Uterus (tissue), 4 donors: ENCODE results near the gene TANC1. TPM values are rescaled to one million over a fixed set of nuclear protein-coding genes. Genes with fewer than 3 reads are reported as not detected.

Source experiments
- DNase-seq, 2 donors: peaks; one replicate each; pipeline ENCODE4 v3.0.0-alpha.2; 2019 to 2020
- H3K27ac ChIP-seq, 2 donors: fragments of 200-600 bp; sonication (generic); 1 replicate in 1 of 2; 2 replicates in 1 of 2; pipeline ENCODE4 v1.5.1; 2016 to 2018
- H3K27me3 ChIP-seq, 2 donors: fragments of 200-600 bp; sonication (generic); one replicate each; pipeline ENCODE4 v1.5.1; 2018 to 2019; ENCODE audit warnings: control low read depth in 1 of 2
- H3K36me3 ChIP-seq, 2 donors: fragments of 200-600 bp; sonication (generic); one replicate each; pipeline ENCODE4 v1.5.1; 2019; ENCODE audit warnings: control low read depth in 1 of 2
- H3K4me1 ChIP-seq, 2 donors: fragments of 200-600 bp; sonication (generic); one replicate each; pipeline ENCODE4 v1.5.1; 2018 to 2019; ENCODE audit warnings: control low read depth in 1 of 2
- H3K4me3 ChIP-seq, 2 donors: fragments of 200-600 bp; sonication (generic); 1 replicate in 1 of 2; 2 replicates in 1 of 2; pipeline ENCODE4 v1.5.1; 2018 to 2019; ENCODE audit warnings: mild to moderate bottlenecking in 1 of 2
- H3K9me3 ChIP-seq, 2 donors: fragments of 200-600 bp; sonication (generic); one replicate each; pipeline ENCODE4 v1.5.1; 2019; ENCODE audit warnings: control low read depth in 1 of 2
- POLR2A ChIP-seq, 2 donors: fragments of 450-650 bp; IDR thresholded peaks; one replicate each; pipeline ENCODE4 v1.6.1; 2016; ENCODE audit warnings: antibody characterized with exemption in 2 of 2, mild to moderate bottlenecking in 1 of 2, moderate library complexity in 1 of 2
- intact Hi-C: fragments of 100-400 bp; cut with DNase I; formaldehyde crosslinking; loops from one replicate; pipeline ENCODE4 v1.15.1; 2023; ENCODE audit warnings: low total_unique reads
- total RNA-seq, 4 donors: library from RNA; depleted of rRNA in 3 of 4; stranded (reverse); fragments of >200 nt in 3 of 4; gene quantifications; one replicate each; pipeline versions ENCODE4 v1.1.0 to v1.2.4, GENCODE V29; 2014 to 2023
- TF ChIP-seq, protein P1 (sequence below), 4 experiments: fragments of 200-600 bp in 2 of 4; fragments of 450-650 bp in 2 of 4; sonication (generic) in 2 of 4; IDR thresholded peaks; one replicate each; pipeline ENCODE4 v1.5.1; 2016 to 2019; ENCODE audit warnings: antibody characterized with exemption in 4 of 4, mild to moderate bottlenecking in 2 of 4, moderate library complexity in 1 of 4
- donor health status: DM: yes; HTN: yes; CAD: no.

TANC1 gene
- total RNA-seq, 4 donors from 2014 or later: 34.7 to 92.7 (median 67.4) TPM

DNA sequence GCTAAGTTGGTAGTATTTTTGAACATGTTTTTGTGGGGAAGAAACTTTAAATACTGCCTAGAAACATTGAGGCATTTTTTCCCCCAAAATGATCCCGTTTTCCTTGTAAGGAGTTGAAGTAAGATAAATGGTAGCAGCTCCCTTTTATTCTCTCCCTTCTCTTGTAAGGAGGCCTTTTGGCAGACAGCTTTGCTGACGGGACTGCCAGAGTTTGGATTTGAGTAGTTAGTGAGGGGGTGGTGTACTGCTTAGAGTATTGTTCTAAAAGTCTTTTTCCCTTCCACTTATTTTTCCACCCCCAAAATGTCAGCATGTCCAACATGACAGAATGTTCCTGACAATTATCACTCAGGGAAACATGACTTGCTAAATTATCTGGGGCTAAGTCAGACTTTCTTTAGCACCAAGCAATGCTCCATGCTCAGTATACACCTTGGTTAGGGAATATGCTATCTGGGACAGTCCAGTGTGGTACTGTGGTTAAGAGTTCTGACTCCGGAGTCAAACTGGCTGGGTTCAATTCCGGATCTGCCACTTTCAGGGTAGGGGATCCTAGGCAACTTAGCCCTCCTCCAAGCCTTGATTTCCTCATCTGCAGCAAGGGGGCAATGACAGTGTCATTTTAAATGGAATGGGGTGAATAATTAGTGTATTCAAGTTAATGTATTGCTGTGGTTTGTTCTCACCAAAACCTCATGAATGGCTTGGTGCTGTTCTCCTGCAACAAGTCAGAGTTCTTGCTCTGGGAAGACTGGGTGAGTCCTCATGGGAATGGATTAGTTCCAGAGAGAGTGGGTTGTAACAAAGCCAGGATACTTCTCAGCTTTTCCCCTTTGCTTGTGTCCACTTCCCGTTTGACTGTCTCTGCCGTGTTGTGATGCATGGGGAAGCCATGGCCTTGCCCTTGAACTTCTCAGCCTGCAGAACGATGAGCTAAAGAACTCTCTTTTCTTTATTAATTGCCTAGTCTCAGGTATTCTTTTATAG, 116.2 kb downstream of the TANC1 start:
- no peak for DNase-seq
- H3K27ac ChIP-seq: peak overlapping the region; percentile 59 to 62
- no peaks in the 10 kb centered on the region for H3K36me3 ChIP-seq
- H3K27me3 ChIP-seq: no peaks in the 10 kb centered on the region
- peaks cover 7 to 9% of the 10 kb centered on the region in 2 donors for H3K4me1 ChIP-seq
- intact Hi-C loops: no loop called here
- H3K9me3 ChIP-seq: no peaks in the 10 kb centered on the region
- no peak for TF ChIP-seq POLR2A (IDR thresholded peaks at IDR 0.05)
- TF ChIP-seq, protein P1, sequence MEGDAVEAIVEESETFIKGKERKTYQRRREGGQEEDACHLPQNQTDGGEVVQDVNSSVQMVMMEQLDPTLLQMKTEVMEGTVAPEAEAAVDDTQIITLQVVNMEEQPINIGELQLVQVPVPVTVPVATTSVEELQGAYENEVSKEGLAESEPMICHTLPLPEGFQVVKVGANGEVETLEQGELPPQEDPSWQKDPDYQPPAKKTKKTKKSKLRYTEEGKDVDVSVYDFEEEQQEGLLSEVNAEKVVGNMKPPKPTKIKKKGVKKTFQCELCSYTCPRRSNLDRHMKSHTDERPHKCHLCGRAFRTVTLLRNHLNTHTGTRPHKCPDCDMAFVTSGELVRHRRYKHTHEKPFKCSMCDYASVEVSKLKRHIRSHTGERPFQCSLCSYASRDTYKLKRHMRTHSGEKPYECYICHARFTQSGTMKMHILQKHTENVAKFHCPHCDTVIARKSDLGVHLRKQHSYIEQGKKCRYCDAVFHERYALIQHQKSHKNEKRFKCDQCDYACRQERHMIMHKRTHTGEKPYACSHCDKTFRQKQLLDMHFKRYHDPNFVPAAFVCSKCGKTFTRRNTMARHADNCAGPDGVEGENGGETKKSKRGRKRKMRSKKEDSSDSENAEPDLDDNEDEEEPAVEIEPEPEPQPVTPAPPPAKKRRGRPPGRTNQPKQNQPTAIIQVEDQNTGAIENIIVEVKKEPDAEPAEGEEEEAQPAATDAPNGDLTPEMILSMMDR (IDR thresholded peaks at IDR 0.05): no peak
- no peak overlapping the region for H3K4me3 ChIP-seq

DNA sequence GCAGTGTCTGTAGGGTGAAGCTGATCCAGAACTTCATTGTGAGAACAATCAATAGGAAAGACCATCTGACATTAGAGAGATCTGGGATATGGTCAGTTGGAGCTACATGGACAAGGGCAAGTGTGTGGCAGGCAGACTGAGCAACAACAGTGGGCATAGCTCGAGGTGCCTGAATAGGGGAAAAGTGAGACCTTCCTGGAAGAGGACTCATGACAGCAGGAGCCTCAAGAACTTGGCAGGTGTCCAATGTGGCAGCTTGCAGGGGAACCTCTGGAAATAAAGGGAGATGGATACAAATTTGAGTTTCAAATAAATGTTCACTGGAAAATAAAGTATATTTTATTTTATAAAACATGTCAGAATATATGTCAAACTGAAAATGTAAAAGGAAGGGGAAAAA, 117.9 kb downstream of the TANC1 start:
- DNase-seq: peak in 1 of 2 donors; percentile 42

DNA sequence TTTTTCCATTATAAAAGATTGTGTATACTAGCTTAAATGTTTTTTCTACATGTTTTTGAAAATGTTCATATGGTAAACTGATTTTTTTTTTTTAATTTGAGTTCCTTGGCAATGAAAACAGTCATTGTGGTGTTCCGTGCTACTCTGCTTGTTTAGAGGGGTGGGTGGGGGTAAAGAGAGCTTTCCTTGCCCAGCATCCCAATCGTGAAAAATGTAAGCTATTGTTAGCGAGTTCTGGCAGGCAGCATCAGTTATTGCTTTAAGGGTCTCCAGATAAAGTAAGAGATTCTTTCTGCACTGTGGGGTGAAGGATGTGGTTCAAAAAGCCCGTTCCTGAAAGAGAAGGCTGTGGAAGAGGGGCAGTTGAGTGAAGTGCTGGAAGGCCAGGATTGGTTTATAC, 118.4 kb downstream of the TANC1 start:
- no peak for TF ChIP-seq POLR2A (IDR thresholded peaks at IDR 0.05)
- TF ChIP-seq, protein P1 (IDR thresholded peaks at IDR 0.05): no peak
- Histone ChIP-seq H3K4me1 (peaks cover 16 to 19% of the 10 kb centered on the region in 2 donors), H3K36me3 (no peaks in the 10 kb centered on the region), H3K27me3 (no peaks in the 10 kb centered on the region), H3K9me3 (no peaks in the 10 kb centered on the region), H3K4me3 (no peak overlapping the region), H3K27ac (peak overlapping the region in 1 of 2 donors; percentile 94)
- intact Hi-C loops: no loop called here
- no peak for DNase-seq

More for the DNA sequence above, 117.9 kb downstream of the TANC1 start:
- Histone ChIP-seq H3K27me3 (no peaks in the 10 kb centered on the region), H3K9me3 (no peaks in the 10 kb centered on the region), H3K4me3 (no peak overlapping the region), H3K36me3 (no peaks in the 10 kb centered on the region), H3K4me1 (peaks cover 14 to 16% of the 10 kb centered on the region in 2 donors), H3K27ac (peak overlapping the region in 1 of 2 donors; percentile 94)
- no peak for TF ChIP-seq POLR2A (IDR thresholded peaks at IDR 0.05)
- TF ChIP-seq, protein P1 (IDR thresholded peaks at IDR 0.05): no peak
- intact Hi-C loops: no loop called here

DNA sequence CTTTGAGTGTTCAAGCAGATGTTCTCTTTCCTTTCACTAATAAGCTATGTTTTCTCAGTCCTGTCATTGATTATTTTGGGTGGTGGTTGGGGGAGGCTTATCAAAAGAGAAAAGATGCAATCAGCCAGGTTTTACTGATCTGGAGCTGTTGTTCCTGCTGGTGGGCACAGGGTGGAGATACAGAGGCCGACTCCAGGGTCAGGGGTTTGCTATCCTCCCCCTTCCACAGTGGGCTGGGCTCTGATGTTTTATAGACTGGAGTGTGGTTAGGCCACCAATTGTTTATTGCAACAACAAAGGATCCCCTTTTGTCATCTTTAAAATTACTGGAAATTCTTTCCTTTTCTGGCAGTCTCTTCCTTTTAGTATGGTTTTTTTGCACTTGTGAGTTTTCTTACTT, 120.5 kb downstream of the TANC1 start:
- H3K4me1 ChIP-seq: peaks cover 21 to 28% of the 10 kb centered on the region in 2 donors
- H3K4me3 ChIP-seq: no peak overlapping the region
- H3K9me3 ChIP-seq: no peaks in the 10 kb centered on the region
- no peaks in the 10 kb centered on the region for H3K27me3 ChIP-seq
- intact Hi-C loops: no loop called here
- H3K27ac ChIP-seq: peak overlapping the region; percentile 41 to 94
- TF ChIP-seq POLR2A (IDR thresholded peaks at IDR 0.05): no peak
- TF ChIP-seq, protein P1 (IDR thresholded peaks at IDR 0.05): no peak
- no peak for DNase-seq
- no peaks in the 10 kb centered on the region for H3K36me3 ChIP-seq

DNA sequence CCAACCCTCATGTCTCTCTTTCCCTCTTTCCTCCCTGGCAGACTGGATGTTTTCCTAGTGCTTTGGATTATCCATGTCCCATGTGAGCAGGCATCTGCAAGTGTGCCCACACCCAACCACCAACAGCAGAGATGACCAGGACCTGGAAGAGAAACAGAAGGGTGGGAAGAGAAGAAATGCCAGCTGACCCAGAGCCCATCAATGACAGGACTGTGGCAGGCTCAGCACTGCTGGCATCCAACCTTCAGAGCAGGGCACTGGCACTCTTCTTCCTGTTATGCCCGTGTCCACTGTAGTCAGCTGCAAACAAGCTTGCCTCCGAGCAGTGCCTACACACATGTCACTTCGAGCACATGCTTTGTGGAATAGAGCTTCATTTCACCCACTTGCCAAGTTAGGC, 121.1 kb downstream of the TANC1 start:
- Histone ChIP-seq H3K27ac (peak overlapping the region; percentile 41 to 94), H3K4me3 (no peak overlapping the region), H3K4me1 (peaks cover 21 to 31% of the 10 kb centered on the region in 2 donors), H3K36me3 (no peaks in the 10 kb centered on the region), H3K9me3 (no peaks in the 10 kb centered on the region), H3K27me3 (no peaks in the 10 kb centered on the region)
- no peak for DNase-seq
- no peak for TF ChIP-seq POLR2A (IDR thresholded peaks at IDR 0.05)
- TF ChIP-seq, protein P1 (IDR thresholded peaks at IDR 0.05): no peak
- intact Hi-C loops: no loop called here
